Astrocyte of the spinal cord (primary cell): ENCODE measurements around the gene PSG11.

Source experiments
- DNase-seq: peaks from one replicate; pipeline ENCODE4 v3.0.0; 2011; ENCODE audit warnings: low read depth, low spot score
- H3K4me3 ChIP-seq: 2 replicates; pipeline ENCODE4 v1.5.1; 2011; ENCODE audit warnings: low read depth, mild to moderate bottlenecking, low read length, moderate library complexity
- in situ Hi-C: cut with HindIII; loops from 2 replicates; pipeline ENCODE4 v1.10.0; 2017; ENCODE audit warnings: low sequenced_read_pairs
- TF ChIP-seq, protein P1 (sequence below): IDR thresholded peaks from 2 replicates; pipeline ENCODE4 v1.5.1; 2012; ENCODE audit warnings: low read depth, mild to moderate bottlenecking, low read length, inconsistent platforms

The PSG11 gene

DNA sequence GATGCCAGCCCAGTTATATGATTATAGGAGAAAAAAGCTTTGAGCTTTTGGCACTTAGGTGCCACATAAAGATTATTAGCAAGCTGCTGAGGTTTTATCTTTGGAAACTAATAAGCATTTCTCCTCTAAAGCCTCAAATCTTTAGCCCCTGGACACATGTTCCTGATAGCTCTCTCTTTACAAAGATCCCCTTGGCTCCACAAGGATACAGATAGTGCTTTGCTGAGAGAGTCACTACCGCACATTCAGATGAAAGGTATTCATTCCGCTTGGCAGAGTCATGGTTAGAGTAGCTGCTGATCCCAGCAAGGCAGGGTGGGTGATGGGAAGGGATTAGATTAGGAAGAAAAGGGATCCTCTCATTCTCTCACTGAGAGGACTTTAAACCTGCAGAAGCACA, 61.1 kb downstream of the PSG11 start:
- in situ Hi-C loops: no loop called here
- no peak overlapping the region for H3K4me3 ChIP-seq
- TF ChIP-seq, protein P1, sequence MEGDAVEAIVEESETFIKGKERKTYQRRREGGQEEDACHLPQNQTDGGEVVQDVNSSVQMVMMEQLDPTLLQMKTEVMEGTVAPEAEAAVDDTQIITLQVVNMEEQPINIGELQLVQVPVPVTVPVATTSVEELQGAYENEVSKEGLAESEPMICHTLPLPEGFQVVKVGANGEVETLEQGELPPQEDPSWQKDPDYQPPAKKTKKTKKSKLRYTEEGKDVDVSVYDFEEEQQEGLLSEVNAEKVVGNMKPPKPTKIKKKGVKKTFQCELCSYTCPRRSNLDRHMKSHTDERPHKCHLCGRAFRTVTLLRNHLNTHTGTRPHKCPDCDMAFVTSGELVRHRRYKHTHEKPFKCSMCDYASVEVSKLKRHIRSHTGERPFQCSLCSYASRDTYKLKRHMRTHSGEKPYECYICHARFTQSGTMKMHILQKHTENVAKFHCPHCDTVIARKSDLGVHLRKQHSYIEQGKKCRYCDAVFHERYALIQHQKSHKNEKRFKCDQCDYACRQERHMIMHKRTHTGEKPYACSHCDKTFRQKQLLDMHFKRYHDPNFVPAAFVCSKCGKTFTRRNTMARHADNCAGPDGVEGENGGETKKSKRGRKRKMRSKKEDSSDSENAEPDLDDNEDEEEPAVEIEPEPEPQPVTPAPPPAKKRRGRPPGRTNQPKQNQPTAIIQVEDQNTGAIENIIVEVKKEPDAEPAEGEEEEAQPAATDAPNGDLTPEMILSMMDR: no peak
- peak; percentile 1 for DNase-seq

DNA sequence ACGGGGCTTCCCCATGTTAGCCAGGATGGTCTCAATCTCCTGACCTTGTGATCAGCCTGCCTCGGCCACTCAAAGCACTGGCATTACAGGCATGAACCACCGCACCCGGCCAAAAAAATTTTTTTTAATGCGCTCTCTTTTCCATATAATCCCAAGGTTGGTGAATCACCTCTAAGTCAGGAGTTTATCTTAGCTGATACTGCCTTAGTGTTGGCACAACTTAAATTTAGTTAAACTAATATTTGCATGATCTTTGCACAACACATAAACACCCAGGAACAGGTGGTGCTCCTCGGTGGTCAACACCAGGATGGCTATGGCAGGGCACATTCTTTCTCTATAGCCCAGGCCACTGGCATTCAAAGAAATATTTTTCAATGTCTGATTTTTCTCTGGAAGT, 65.2 kb downstream of the PSG11 start:
- in situ Hi-C loops: no loop called here
- no peak for DNase-seq
- no peak overlapping the region for H3K4me3 ChIP-seq
- TF ChIP-seq, protein P1: no peak
